HCT116 (cell line): ENCODE results near the gene PPP4R2. TPM values are rescaled to one million over a fixed set of nuclear protein-coding genes. Genes with fewer than 3 reads are reported as not detected.

Experiments used
- ATAC-seq: fragments of 200-7000 bp; cut with Tn5 transposase; 2 replicates; pipeline ENCODE4 v1.9.1; 2020; ENCODE audit warnings: mild to moderate bottlenecking, moderate library complexity
- BruUV-seq: library from RNA; stranded (reverse); fragments of 400-500 nt; replicated peaks from 2 replicates; lab custom pipeline; 2021; lab: Mats Ljungman, UMichigan
- CTCF ChIA-PET: fragments of 300-600 bp; sonication (Branson Sonifier 250); formaldehyde crosslinking; loops from one replicate; lab custom pipeline; 2021; ENCODE audit warnings: antibody characterized with exemption; lab: Charles Lee
- POLR2A ChIA-PET: fragments of 300-600, 350-600 bp; sonication (Branson Sonifier 250); formaldehyde crosslinking; loops from one replicate; lab custom pipeline; 2021; ENCODE audit warnings: antibody characterized with exemption; lab: Charles Lee
- RAD21 ChIA-PET, 2 experiments: fragments of 300-600 bp; sonication (Branson Sonifier 250); formaldehyde crosslinking; loops; one replicate each; lab custom pipeline; 2023; ENCODE audit warnings: low total read pairs in 2 of 2; ENCODE audit not compliant: uncharacterized antibody in 2 of 2, unreplicated experiment in 2 of 2, low non-redundant PET in 1 of 2; lab: Charles Lee
- DNase-seq: peaks from one replicate; pipeline ENCODE4 v3.0.0-alpha.2; 2010; ENCODE audit warnings: low read depth, low spot score
- H2AFZ ChIP-seq: fragments of 200-600 bp; shearing (Covaris generic), sonication (generic); 2 replicates; pipeline ENCODE4 v1.6.1; 2017; ENCODE audit warnings: low read depth, mixed run types, mixed read lengths, antibody characterized with exemption, low read length; ENCODE audit not compliant: poor library complexity, severe bottlenecking
- H3K27ac ChIP-seq: 2 replicates; pipeline ENCODE4 v1.5.1; 2012; ENCODE audit warnings: low read depth, low read length
- H3K27me3 ChIP-seq: fragments of 200-600 bp; sonication (generic); 2 replicates; pipeline ENCODE4 v1.6.1; 2016; ENCODE audit warnings: mixed run types, low read length, mixed read lengths; ENCODE audit not compliant: insufficient read depth
- H3K36me3 ChIP-seq, 2 experiments: fragments of 200-500 bp in 1 of 2; fragments of 200-600 bp in 1 of 2; sonication (Bioruptor generic) in 1 of 2; sonication (generic) in 1 of 2; 2 replicates each; pipeline versions ENCODE4 v1.5.1 to v1.6.1; 2014 to 2016; ENCODE audit warnings: low read length in 2 of 2, inconsistent platforms in 1 of 2, mixed read lengths in 1 of 2, mixed run types in 1 of 2; ENCODE audit not compliant: insufficient read depth in 2 of 2, control insufficient read depth in 1 of 2
- H3K4me1 ChIP-seq, 2 experiments: fragments of 200-600 bp in 1 of 2; sonication (generic) in 1 of 2; 2 replicates each; pipeline versions ENCODE4 v1.5.1 to v1.6.1; 2012 to 2017; ENCODE audit warnings: low read length in 2 of 2, inconsistent platforms in 1 of 2, mild to moderate bottlenecking in 1 of 2, mixed read lengths in 1 of 2, mixed run types in 1 of 2, moderate library complexity in 1 of 2; ENCODE audit not compliant: insufficient read depth in 2 of 2, control insufficient read depth in 1 of 2
- H3K4me2 ChIP-seq: fragments of 200-600 bp; sonication (generic); 2 replicates; pipeline ENCODE4 v1.6.1; 2017; ENCODE audit warnings: mixed run types, low read length, mixed read lengths
- H3K4me3 ChIP-seq, 2 experiments: fragments of 200-600 bp in 1 of 2; sonication (generic) in 1 of 2; replicated peaks in 1 of 2; 2 replicates each; pipeline ENCODE4 v1.5.1; 2011 to 2016; ENCODE audit warnings: low read length in 2 of 2, control low read depth in 1 of 2, low read depth in 1 of 2, mild to moderate bottlenecking in 1 of 2, mixed read lengths in 1 of 2, mixed run types in 1 of 2
- H3K79me2 ChIP-seq: fragments of 200-600 bp; sonication (generic); 2 replicates; pipeline ENCODE4 v1.6.1; 2017; ENCODE audit warnings: mild to moderate bottlenecking, mixed run types, low read length, moderate library complexity, mixed read lengths; ENCODE audit not compliant: insufficient read depth
- H3K9ac ChIP-seq: fragments of 200-600 bp; sonication (generic); 2 replicates; pipeline ENCODE4 v1.6.1; 2016; ENCODE audit warnings: low read length, mixed read lengths
- H3K9me2 ChIP-seq: fragments of 200-600 bp; sonication (generic), shearing (Covaris generic); 2 replicates; pipeline ENCODE4 v1.6.1; 2017; ENCODE audit warnings: mixed run types, mild to moderate bottlenecking, moderate library complexity; ENCODE audit not compliant: insufficient read depth
- H3K9me3 ChIP-seq, 2 experiments: fragments of 200-500 bp in 1 of 2; fragments of 200-600 bp in 1 of 2; sonication (Bioruptor generic) in 1 of 2; sonication (generic) in 1 of 2; 2 replicates each; pipeline ENCODE4 v1.6.1; 2014 to 2017; ENCODE audit warnings: low read length in 2 of 2, mixed read lengths in 2 of 2, inconsistent platforms in 1 of 2, low read depth in 1 of 2, mild to moderate bottlenecking in 1 of 2, mixed run types in 1 of 2, moderate library complexity in 1 of 2; ENCODE audit not compliant: control insufficient read depth in 1 of 2, insufficient read depth in 1 of 2
- H4K20me1 ChIP-seq: fragments of 200-600 bp; sonication (generic), shearing (Covaris generic); 2 replicates; pipeline ENCODE4 v1.6.1; 2017; ENCODE audit warnings: mixed run types, mild to moderate bottlenecking, moderate library complexity; ENCODE audit not compliant: insufficient read depth
- ATF3 ChIP-seq: IDR thresholded peaks from 2 replicates; pipeline ENCODE4 v1.6.1; 2012
- CEBPB ChIP-seq: IDR thresholded peaks from 2 replicates; pipeline ENCODE4 v1.6.1; 2012; ENCODE audit warnings: low read depth
- CTCF ChIP-seq, 3 experiments: fragments of 200-600 bp in 1 of 3; sonication (generic) in 1 of 3; IDR thresholded peaks in 2 of 3; conservative IDR thresholded peaks in 1 of 3; 2 replicates each; pipeline ENCODE4 v1.5.1; 2012 to 2017; ENCODE audit warnings: low read depth in 2 of 3, low read length in 2 of 3, antibody characterized with exemption in 1 of 3, borderline replicate concordance in 1 of 3, control low read depth in 1 of 3, mild to moderate bottlenecking in 1 of 3, mixed read lengths in 1 of 3, mixed run types in 1 of 3, moderate library complexity in 1 of 3; ENCODE audit not compliant: insufficient read depth in 1 of 3
- EGR1 ChIP-seq: IDR thresholded peaks from 2 replicates; pipeline ENCODE4 v1.6.1; 2012; ENCODE audit warnings: low read depth
- ELF1 ChIP-seq: IDR thresholded peaks from 2 replicates; pipeline ENCODE4 v1.6.1; 2012; ENCODE audit warnings: low read depth, borderline replicate concordance
- EZH2 ChIP-seq: fragments of 200-600 bp; sonication (generic); IDR thresholded peaks from 2 replicates; pipeline ENCODE4 v1.6.1; 2017; ENCODE audit warnings: antibody characterized with exemption, mixed run types
- FOSL1 ChIP-seq: IDR thresholded peaks from 2 replicates; pipeline ENCODE4 v1.6.1; 2012; ENCODE audit warnings: low read depth
- JUND ChIP-seq: IDR thresholded peaks from 2 replicates; pipeline ENCODE4 v1.6.1; 2012
- MAX ChIP-seq: IDR thresholded peaks from 2 replicates; pipeline ENCODE4 v1.6.1; 2012
- POLR2A ChIP-seq: IDR thresholded peaks from 2 replicates; pipeline ENCODE4 v1.7.0; 2011; ENCODE audit warnings: borderline replicate concordance; ENCODE audit not compliant: insufficient read depth, insufficient read length; ENCODE audit errors: extremely low read depth
- POLR2AphosphoS5 ChIP-seq: IDR thresholded peaks from 2 replicates; pipeline ENCODE4 v1.6.1; 2011; ENCODE audit warnings: mild to moderate bottlenecking, low read depth, low read length, moderate library complexity
- RAD21 ChIP-seq: IDR thresholded peaks from 2 replicates; pipeline ENCODE4 v1.6.1; 2012; ENCODE audit warnings: low read depth, mild to moderate bottlenecking
- SIN3A ChIP-seq: IDR thresholded peaks from 2 replicates; pipeline ENCODE4 v1.6.1; 2012; ENCODE audit warnings: low read depth
- TCF7L2 ChIP-seq: IDR thresholded peaks from 2 replicates; pipeline ENCODE4 v1.7.0; 2011; ENCODE audit warnings: borderline replicate concordance, inconsistent platforms; ENCODE audit not compliant: insufficient read depth, insufficient read length; ENCODE audit errors: extremely low read depth
- YY1 ChIP-seq: IDR thresholded peaks from 2 replicates; pipeline ENCODE4 v1.6.1; 2011; ENCODE audit warnings: low read length, low read depth, moderate library complexity, mild to moderate bottlenecking; ENCODE audit not compliant: insufficient replicate concordance; ENCODE audit errors: extremely low read depth
- ZFX ChIP-seq: fragments of 450-650 bp; IDR thresholded peaks from 2 replicates; pipeline ENCODE4 v1.6.1; 2017
- ZNF274 ChIP-seq: fragments of 200-500 bp; sonication (Bioruptor generic); IDR thresholded peaks from 2 replicates; pipeline ENCODE4 v1.6.1; 2014; ENCODE audit warnings: mild to moderate bottlenecking, low read depth, low read length, inconsistent platforms
- intact Hi-C: fragments of 100-400 bp; cut with micrococcal nuclease; formaldehyde crosslinking; loops from 2 replicates; pipeline ENCODE4 v1.10.0; 2022
- total RNA-seq: library from RNA; stranded (reverse); gene quantifications from one replicate; pipeline ENCODE4 v1.2.1, GENCODE V29; 2021; ENCODE audit not compliant: unreplicated experiment

PPP4R2 gene
- total RNA-seq, 1 experiment from 2014 or later, result 72.5 TPM

DNA sequence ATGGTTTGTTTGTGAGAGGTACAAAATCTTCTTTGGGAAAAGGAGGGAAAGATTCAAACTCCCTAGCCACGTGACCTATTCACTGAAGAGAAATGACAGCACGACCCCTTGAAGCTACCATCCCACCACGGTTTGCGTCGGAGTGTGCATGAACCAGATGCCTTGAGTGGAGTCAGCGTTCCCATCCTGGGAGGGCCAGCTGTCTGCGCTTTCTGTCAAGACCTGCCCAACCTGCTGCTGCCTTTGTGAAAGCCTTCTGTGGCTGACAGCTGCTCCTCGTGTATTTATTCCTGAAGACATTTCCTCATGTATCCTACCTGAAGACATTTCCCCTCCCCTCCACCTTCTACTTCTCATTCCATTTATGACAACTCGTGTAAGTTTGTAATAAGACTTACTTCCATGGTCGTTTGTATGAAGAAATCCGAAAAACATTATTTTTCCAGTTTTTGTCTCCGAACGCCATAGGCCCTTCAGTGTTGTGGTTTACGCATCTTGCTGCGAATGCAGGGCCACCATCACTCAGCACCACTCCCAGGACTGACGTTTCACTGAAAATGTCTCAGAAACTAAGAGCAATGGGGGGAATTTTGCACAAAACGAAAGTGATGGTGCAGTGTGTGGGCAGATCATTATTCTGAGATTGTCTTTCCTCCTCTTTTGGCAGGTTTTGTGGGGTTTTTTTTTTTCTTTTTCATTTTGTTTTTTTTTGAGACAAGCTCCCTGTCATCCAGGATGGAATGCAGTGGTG, 83.8 kb downstream of the PPP4R2 start:
- intact Hi-C loops, result no loop called here

DNA sequence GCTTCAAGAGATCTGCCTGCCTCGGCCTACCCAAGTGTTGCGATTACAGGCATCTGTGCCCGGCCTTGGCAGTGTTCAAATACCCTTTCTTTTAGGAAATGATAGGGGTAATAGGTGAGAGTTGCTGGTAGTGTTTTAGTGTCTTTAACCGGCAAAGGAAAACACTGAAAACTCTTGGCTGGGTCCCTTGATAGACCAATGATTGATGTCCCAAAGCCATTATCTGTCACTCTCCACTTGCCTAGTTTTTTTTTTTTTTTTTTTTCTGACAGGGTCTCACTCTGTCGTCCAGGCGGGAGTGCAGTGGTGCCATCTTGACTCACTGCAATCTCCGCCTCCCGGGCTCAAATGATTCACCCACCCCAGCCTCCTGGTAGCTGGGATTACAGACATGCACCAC, 84.5 kb downstream of the PPP4R2 start:
- ATAC-seq (no peak), DNase-seq (no peak)
- H3K4me2 ChIP-seq, result no peak overlapping the region
- H4K20me1 ChIP-seq, result no peaks in the 10 kb centered on the region
- BruUV-seq, result no TSS peak
- H3K79me2 ChIP-seq, result no peaks in the 10 kb centered on the region
- H3K27ac ChIP-seq, result no peak overlapping the region
- no peak overlapping the region for H2AFZ ChIP-seq
- ChIA-PET POLR2A (no interaction called here), RAD21 (no interaction called here), CTCF (no interaction called here)
- no peaks in the 10 kb centered on the region for H3K27me3 ChIP-seq
- H3K9me2 ChIP-seq, result no peaks in the 10 kb centered on the region
- no peaks in the 10 kb centered on the region for H3K36me3 ChIP-seq
- H3K4me3 ChIP-seq, result no peak overlapping the region
- H3K9ac ChIP-seq, result no peak overlapping the region
- H3K9me3 ChIP-seq, result no peaks in the 10 kb centered on the region
- H3K4me1 ChIP-seq, result no peaks in the 10 kb centered on the region
- intact Hi-C loops, result no loop called here
- no peak for TF ChIP-seq ELF1
- no peak for TF ChIP-seq ZFX
- TF ChIP-seq EGR1, result no peak
- TF ChIP-seq FOSL1, result no peak
- no peak for TF ChIP-seq CEBPB
- no peak for TF ChIP-seq ZNF274
- TF ChIP-seq POLR2AphosphoS5, result no peak
- TF ChIP-seq YY1, result no peak
- no peak for TF ChIP-seq SIN3A
- TF ChIP-seq MAX, result no peak
- no peak for TF ChIP-seq ATF3
- TF ChIP-seq CTCF (IDR thresholded peaks at IDR 0.05 in 2 of 3, conservative IDR thresholded peaks at IDR 0.05 in 1 of 3; ENCODE audit: borderline replicate concordance in 1 of 3, insufficient read depth in 1 of 3, low read depth in 2 of 3, low read length in 2 of 3), result no peak
- no peak for TF ChIP-seq RAD21
- TF ChIP-seq TCF7L2, result no peak
- TF ChIP-seq JUND, result no peak
- TF ChIP-seq EZH2, result no peak
- no peak for TF ChIP-seq POLR2A

More for the DNA sequence above, 83.8 kb downstream of the PPP4R2 start:
- POLR2A ChIA-PET, result no interaction called here
- H3K9me3 ChIP-seq, result no peaks in the 10 kb centered on the region
- H3K4me3 ChIP-seq, result no peak overlapping the region
- no TSS peak for BruUV-seq
- H3K4me1 ChIP-seq, result no peaks in the 10 kb centered on the region
- H3K4me2 ChIP-seq, result no peak overlapping the region
- H2AFZ ChIP-seq, result no peak overlapping the region
- no peak for DNase-seq
- no peaks in the 10 kb centered on the region for H3K27me3 ChIP-seq
- H3K36me3 ChIP-seq, result no peaks in the 10 kb centered on the region
- TF ChIP-seq EGR1, result no peak
- TF ChIP-seq, all 23 proteins: peak for 0
- ChIA-PET RAD21 (no interaction called here), CTCF (no interaction called here)
- H3K79me2 ChIP-seq, result no peaks in the 10 kb centered on the region
- ATAC-seq, result no peak
- H4K20me1 ChIP-seq, result no peaks in the 10 kb centered on the region
- H3K27ac ChIP-seq, result no peak overlapping the region
- no peaks in the 10 kb centered on the region for H3K9me2 ChIP-seq
- no peak overlapping the region for H3K9ac ChIP-seq
